ENCODE results near the gene AHCYL1. TPM values are rescaled to one million over a fixed set of nuclear protein-coding genes. Genes with fewer than 3 reads are reported as not detected.

AHCYL1 gene
- total RNA-seq, 6 donors from 2014 or later = 41.9 to 89.6 (median 76.1) TPM

DNA sequence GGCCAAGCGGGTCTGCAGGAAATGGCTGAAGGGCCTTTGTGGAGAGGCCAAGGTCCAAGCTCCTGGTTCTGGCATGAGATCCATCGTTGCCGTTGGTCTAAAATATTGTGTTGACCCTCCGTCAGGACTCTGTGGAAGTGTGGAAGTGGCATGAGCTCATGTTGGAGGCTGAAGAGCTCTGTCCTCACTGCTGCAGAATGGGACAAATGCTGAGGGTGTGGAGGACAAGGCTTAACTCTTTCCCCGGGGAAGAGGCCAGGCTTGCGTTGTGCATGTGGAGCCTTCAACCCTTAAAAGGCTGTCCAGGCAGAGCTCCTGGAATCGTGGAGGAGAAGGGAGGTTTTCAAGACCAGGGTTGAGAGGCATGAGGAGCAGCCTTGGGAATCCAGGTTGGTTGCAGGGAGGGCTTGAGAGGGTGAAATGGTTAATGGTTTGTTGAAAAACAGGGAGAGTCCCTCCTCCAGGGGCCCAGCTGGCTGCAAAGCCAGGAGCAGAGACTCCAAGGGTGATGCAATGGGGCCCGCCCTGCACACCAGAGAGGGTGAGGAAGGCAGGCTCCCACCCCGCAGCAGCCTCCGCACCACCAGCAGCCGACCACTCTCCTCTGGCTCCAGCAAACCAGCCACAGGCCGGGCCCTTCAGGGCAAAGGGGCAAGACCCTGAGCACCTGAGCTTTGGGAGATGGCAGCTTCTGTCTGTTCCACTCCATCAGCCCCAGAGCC, 6.7 kb upstream of the AHCYL1 start:
- H3K9me3 ChIP-seq = no peaks in the 10 kb centered on the region
- 72 to 86% methylated on average over 9 to 12 of the region's 12 CpGs for WGBS, 2 donors
- H3K27me3 ChIP-seq = no peaks in the 10 kb centered on the region
- H3K4me3 ChIP-seq = no peak overlapping the region
- ATAC-seq (ENCODE audit: low FRiP score in 2 of 2) (peak; percentile 47 to 88), DNase-seq (peak in 1 of 2 donors; percentile 46)
- peaks cover 23 to 42% (median 34%) of the 10 kb centered on the region in 4 donors for H3K4me1 ChIP-seq
- no peak for TF ChIP-seq POLR2AphosphoS5 (IDR thresholded peaks at IDR 0.05)
- no peak for TF ChIP-seq CTCF (IDR thresholded peaks at IDR 0.05)
- no peak for TF ChIP-seq POLR2A (IDR thresholded peaks at IDR 0.05)
- no peak for TF ChIP-seq EP300 (IDR thresholded peaks at IDR 0.05)
- peak overlapping the region in 2 of 4 donors; percentile 45 to 49 for H3K27ac ChIP-seq
- H3K36me3 ChIP-seq = no peaks in the 10 kb centered on the region

- H3K27ac ChIP-seq = peak overlapping the region in 3 of 4 donors; percentile 45 to 73 (median 49)
- TF ChIP-seq POLR2AphosphoS5 (IDR thresholded peaks at IDR 0.05) (no peak), EP300 (IDR thresholded peaks at IDR 0.05) (no peak), CTCF (IDR thresholded peaks at IDR 0.05) (no peak), POLR2A (IDR thresholded peaks at IDR 0.05) (no peak)
- peaks cover 28 to 46% (median 37%) of the 10 kb centered on the region in 4 donors for H3K4me1 ChIP-seq
- no peaks in the 10 kb centered on the region for H3K9me3 ChIP-seq
- ATAC-seq (ENCODE audit: low FRiP score in 2 of 2) = peak in 1 of 2 donors; percentile 4
- no peaks in the 10 kb centered on the region for H3K27me3 ChIP-seq
- 55 to 59% methylated on average over 9 of the region's 9 CpGs for WGBS, 2 donors
- H3K36me3 ChIP-seq = no peaks in the 10 kb centered on the region
- DNase-seq = no peak
- H3K4me3 ChIP-seq = no peak overlapping the region
These were observed 5.6 kb upstream of the AHCYL1 start for GRCh38 chr1:109978761-109979488.

GRCh38 chr1:109979489-109980091, 5.0 kb upstream of the AHCYL1 start:
- 44 to 54% methylated on average over 5 of the region's 5 CpGs for WGBS, 2 donors
- H3K4me1 ChIP-seq = peaks cover 32 to 51% (median 42%) of the 10 kb centered on the region in 4 donors
- H3K36me3 ChIP-seq = no peaks in the 10 kb centered on the region
- ATAC-seq (ENCODE audit: low FRiP score in 2 of 2) (no peak), DNase-seq (peak in 1 of 2 donors; percentile 71)
- no peaks in the 10 kb centered on the region for H3K9me3 ChIP-seq
- peak overlapping the region in 3 of 4 donors; percentile 45 to 73 (median 49) for H3K27ac ChIP-seq
- H3K4me3 ChIP-seq = no peak overlapping the region
- H3K27me3 ChIP-seq = no peaks in the 10 kb centered on the region
- TF ChIP-seq POLR2A (IDR thresholded peaks at IDR 0.05) (no peak), CTCF (IDR thresholded peaks at IDR 0.05) (no peak), POLR2AphosphoS5 (IDR thresholded peaks at IDR 0.05) (peak in 1 of 2 donors; percentile 30)

- Histone ChIP-seq H3K9me3 (no peaks in the 10 kb centered on the region), H3K4me3 (no peak overlapping the region), H3K4me1 (peaks cover 32 to 53% (median 44%) of the 10 kb centered on the region in 4 donors), H3K27ac (peak overlapping the region in 1 of 4 donors; percentile 8), H3K27me3 (no peaks in the 10 kb centered on the region), H3K36me3 (no peaks in the 10 kb centered on the region)
- WGBS, 2 donors = 53 to 59% methylated on average over 3 to 6 of the region's 6 CpGs
- ATAC-seq (ENCODE audit: low FRiP score in 2 of 2) = no peak
- TF ChIP-seq CTCF (IDR thresholded peaks at IDR 0.05) (peak; percentile 30 to 76 (median 54)), EP300 (IDR thresholded peaks at IDR 0.05) (no peak), POLR2AphosphoS5 (IDR thresholded peaks at IDR 0.05) (no peak), POLR2A (IDR thresholded peaks at IDR 0.05) (no peak)
- DNase-seq = peak; percentile 13 to 44
These were observed 4.1 kb upstream of the AHCYL1 start for GRCh38 chr1:109980324-109981003.
